K562 (cell line): ENCODE data around the gene SIX3. TPM values are rescaled to one million over a fixed set of nuclear protein-coding genes. Genes with fewer than 3 reads are reported as not detected.

Experiments used
- ATAC-seq: fragments of 200-7000 bp; cut with Tn5 transposase; 3 replicates; pipeline ENCODE4 v1.9.1; 2020; ENCODE audit warnings: moderate library complexity
- BruUV-seq: library from RNA; stranded (reverse); fragments of 400-500 nt; replicated peaks from 2 replicates; lab custom pipeline; 2021; lab: Mats Ljungman, UMichigan
- CTCF ChIA-PET: fragments of 300-600 bp; formaldehyde crosslinking; extraction: SDS; loops from one replicate; lab custom pipeline; 2021; ENCODE audit warnings: low intra/inter-chr PET ratio; lab: Yijun Ruan, JAX
- POLR2A ChIA-PET: fragments of 300-600, 350-650 bp; sonication (Branson Sonifier 250); formaldehyde crosslinking; extraction: SDS; loops from one replicate; lab custom pipeline; 2021; ENCODE audit warnings: antibody characterized with exemption, inconsistent platforms; lab: Yijun Ruan, JAX
- DNase-seq, 4 experiments: peaks; one replicate each; pipeline versions ENCODE4 v3.0.0 to v3.0.0-alpha.2; 2011 to 2018; ENCODE audit warnings: low spot score in 3 of 4, mixed read lengths in 3 of 4; ENCODE audit errors: extremely low read depth in 1 of 4
- FAIRE-seq: peaks from 2 replicates; lab custom pipeline; 2011; peaks lifted over from hg19 to GRCh38; lab: Jason Lieb, UNC
- H2AFZ ChIP-seq: 2 replicates; pipeline ENCODE4 v1.6.0; 2011; ENCODE audit warnings: low read depth, low read length, control low read depth, inconsistent platforms
- H3K27ac ChIP-seq: fragments of 200-600 bp; 3 replicates; pipeline ENCODE4 v1.8.0; 2011; ENCODE audit warnings: low read depth, mild to moderate bottlenecking, control low read depth, inconsistent platforms, low read length, moderate library complexity, mixed read lengths; ENCODE audit errors: extremely low read depth
- H3K27me3 ChIP-seq, 2 experiments: fragments of 300-600 bp in 1 of 2; 2 replicates in 1 of 2; 3 replicates in 1 of 2; pipeline versions ENCODE4 v1.6.0 to v1.8.0; 2011; ENCODE audit warnings: inconsistent platforms in 2 of 2, low read length in 2 of 2, mild to moderate bottlenecking in 1 of 2, mixed read lengths in 1 of 2, moderate library complexity in 1 of 2; ENCODE audit not compliant: control insufficient read depth in 2 of 2, insufficient read depth in 2 of 2
- H3K36me3 ChIP-seq: fragments of 300-600 bp; 3 replicates; pipeline ENCODE4 v1.8.0; 2011; ENCODE audit warnings: mild to moderate bottlenecking, low read length, inconsistent platforms; ENCODE audit not compliant: control insufficient read depth, insufficient read depth
- H3K4me1 ChIP-seq, 2 experiments: fragments of 200-600 bp in 1 of 2; replicated peaks in 1 of 2; 2 replicates in 1 of 2; 3 replicates in 1 of 2; pipeline versions ENCODE4 v1.5.1 to v1.8.0; 2011; ENCODE audit warnings: inconsistent platforms in 2 of 2, low read length in 2 of 2, mild to moderate bottlenecking in 1 of 2, mixed read lengths in 1 of 2, moderate library complexity in 1 of 2; ENCODE audit not compliant: control insufficient read depth in 2 of 2, insufficient read depth in 2 of 2
- H3K4me2 ChIP-seq: 2 replicates; pipeline ENCODE4 v1.6.1; 2011; ENCODE audit warnings: low read length, control low read depth, inconsistent platforms, mixed read lengths; ENCODE audit not compliant: insufficient read depth
- H3K4me3 ChIP-seq: fragments of 200-600 bp; sonication (generic), shearing (Covaris generic); 2 replicates; pipeline ENCODE4 v1.5.1; 2016; ENCODE audit warnings: control low read depth, inconsistent platforms
- H3K79me2 ChIP-seq: fragments of 200-600 bp; 3 replicates; pipeline ENCODE4 v1.8.0; 2011; ENCODE audit warnings: low read length, inconsistent platforms; ENCODE audit not compliant: control insufficient read depth, insufficient read depth
- H3K9ac ChIP-seq, 2 experiments: 2 replicates each; pipeline versions ENCODE4 v1.6.0 to v1.6.1; 2011; ENCODE audit warnings: low read depth in 2 of 2, low read length in 2 of 2, control low read depth in 1 of 2, inconsistent platforms in 1 of 2, mild to moderate bottlenecking in 1 of 2, mixed read lengths in 1 of 2; ENCODE audit not compliant: insufficient read depth in 1 of 2
- H3K9me1 ChIP-seq: one replicate; pipeline ENCODE4 v1.6.0; 2011; ENCODE audit warnings: inconsistent platforms, mild to moderate bottlenecking, low read length, moderate library complexity; ENCODE audit not compliant: control insufficient read depth, insufficient read depth
- H3K9me3 ChIP-seq: replicated peaks from 2 replicates; pipeline ENCODE4 v1.5.1; 2011; ENCODE audit warnings: low read depth, low read length, inconsistent platforms; ENCODE audit not compliant: control insufficient read depth, insufficient read depth
- H4K20me1 ChIP-seq: replicated peaks from 2 replicates; pipeline ENCODE4 v1.6.1; 2011; ENCODE audit warnings: low read length, inconsistent platforms, mixed read lengths; ENCODE audit not compliant: control insufficient read depth, insufficient read depth
- CBX8 ChIP-seq: fragments of 200-600 bp; sonication (generic); IDR thresholded peaks from 2 replicates; pipeline ENCODE4 v1.6.1; 2012; ENCODE audit warnings: borderline replicate concordance, mixed run types, low read depth, mild to moderate bottlenecking, moderate library complexity, mixed read lengths, low read length, control low read depth, inconsistent platforms; ENCODE audit not compliant: poor library complexity, severe bottlenecking; ENCODE audit errors: extremely low read depth
- HCFC1 ChIP-seq: IDR thresholded peaks from 2 replicates; pipeline ENCODE4 v1.6.1; 2012; ENCODE audit warnings: low read depth, low read length, improper control_type of control experiment
- HNRNPLL ChIP-seq: fragments of 200-400 bp; formaldehyde crosslinking; IDR thresholded peaks from 2 replicates; pipeline ENCODE4 v1.6.1; 2017; ENCODE audit warnings: low read length, low read depth, mild to moderate bottlenecking; ENCODE audit not compliant: poor library complexity, severe bottlenecking
- MYBL2 ChIP-seq, 2 experiments: fragments of 450-650 bp in 1 of 2; sonication (generic) in 1 of 2; formaldehyde crosslinking in 1 of 2; IDR thresholded peaks; 2 replicates each; pipeline versions ENCODE4 v1.6.1 to v1.8.1; 2017 to 2022; ENCODE audit warnings: borderline replicate concordance in 1 of 2, inconsistent platforms in 1 of 2, low read depth in 1 of 2, mild to moderate bottlenecking in 1 of 2, missing genetic modification reagents in 1 of 2, moderate library complexity in 1 of 2
- NCOA2 ChIP-seq, 2 experiments: fragments of 450-650 bp; IDR thresholded peaks; 2 replicates each; pipeline ENCODE4 v1.6.1; 2018; ENCODE audit warnings: mild to moderate bottlenecking in 2 of 2, moderate library complexity in 1 of 2; ENCODE audit not compliant: partially characterized antibody in 2 of 2
- SOX6 ChIP-seq: fragments of 450-650 bp; IDR thresholded peaks from 2 replicates; pipeline ENCODE4 v1.6.1; 2014; ENCODE audit warnings: mild to moderate bottlenecking
- SP2 ChIP-seq: IDR thresholded peaks from 2 replicates; pipeline ENCODE4 v1.6.1; 2011; ENCODE audit warnings: mild to moderate bottlenecking, low read depth, low read length, moderate library complexity; ENCODE audit not compliant: poor library complexity, severe bottlenecking; ENCODE audit errors: extremely low read depth
- WGBS: fragments of 100-300 bp; shearing (Covaris generic); methylation state at CpG from one replicate; pipeline ENCODE4 v1.1.6; 2016; ENCODE audit warnings: low coverage, mixed read lengths; ENCODE audit not compliant: insufficient coverage; ENCODE audit errors: missing lambda C conversion rate; 5-methylcytosine and 5-hydroxymethylcytosine counted together
- in situ Hi-C: fragments of 300-500 bp; cut with MboI; formaldehyde crosslinking; loops from 4 replicates; pipeline ENCODE4 v1.15.0; 2018; ENCODE audit warnings: inconsistent platforms, mixed read lengths
- intact Hi-C: fragments of 100-400 bp; cut with micrococcal nuclease; formaldehyde crosslinking; loops from 2 replicates; pipeline ENCODE4 v1.14.2; 2022
- polyA plus RNA-seq, 8 experiments: library from polyadenylated mRNA; depleted of rRNA in 4 of 8; stranded (reverse) in 5 of 8; unstranded in 3 of 8; fragments of >200 nt; fragmentation: Nextera tagmentation in 2 of 8; fragmentation: Illumina TruSeq in 1 of 8; extraction: Ambion mirVana in 2 of 8; extraction: Trizol in 1 of 8; gene quantifications; 2 replicates each; pipeline versions ENCODE4 v1.2.1 to v1.2.3, GENCODE V29; 2011 to 2014; ENCODE audit warnings: inconsistent platforms in 1 of 8, missing spikeins in 1 of 8
- total RNA-seq, 7 experiments: library from RNA; depleted of rRNA in 6 of 7; stranded (reverse); fragments of >200 nt in 6 of 7; fragmentation: Illumina TruSeq in 2 of 7; extraction: Trizol in 2 of 7; gene quantifications; 2 replicates each; pipeline versions ENCODE4 v1.2.1 to v1.2.3, GENCODE V29; 2011 to 2021; ENCODE audit warnings: low replicate concordance in 1 of 7
- TF ChIP-seq, protein P1 (sequence below), 3 experiments: IDR thresholded peaks in 2 of 3; conservative IDR thresholded peaks in 1 of 3; 2 replicates each; pipeline ENCODE4 v1.5.1; 2011 to 2012; ENCODE audit warnings: low read length in 3 of 3, mild to moderate bottlenecking in 3 of 3, control low read depth in 2 of 3, improper control_type of control experiment in 1 of 3, inconsistent platforms in 1 of 3, low read depth in 1 of 3, mixed read lengths in 1 of 3, moderate library complexity in 1 of 3; ENCODE audit not compliant: insufficient read depth in 2 of 3

The SIX3 gene
- total and polyA plus RNA-seq, 9 of the 15 experiments (the other 6 are each of a cell fraction or from before 2014, with no cell fraction given), result not detected

DNA sequence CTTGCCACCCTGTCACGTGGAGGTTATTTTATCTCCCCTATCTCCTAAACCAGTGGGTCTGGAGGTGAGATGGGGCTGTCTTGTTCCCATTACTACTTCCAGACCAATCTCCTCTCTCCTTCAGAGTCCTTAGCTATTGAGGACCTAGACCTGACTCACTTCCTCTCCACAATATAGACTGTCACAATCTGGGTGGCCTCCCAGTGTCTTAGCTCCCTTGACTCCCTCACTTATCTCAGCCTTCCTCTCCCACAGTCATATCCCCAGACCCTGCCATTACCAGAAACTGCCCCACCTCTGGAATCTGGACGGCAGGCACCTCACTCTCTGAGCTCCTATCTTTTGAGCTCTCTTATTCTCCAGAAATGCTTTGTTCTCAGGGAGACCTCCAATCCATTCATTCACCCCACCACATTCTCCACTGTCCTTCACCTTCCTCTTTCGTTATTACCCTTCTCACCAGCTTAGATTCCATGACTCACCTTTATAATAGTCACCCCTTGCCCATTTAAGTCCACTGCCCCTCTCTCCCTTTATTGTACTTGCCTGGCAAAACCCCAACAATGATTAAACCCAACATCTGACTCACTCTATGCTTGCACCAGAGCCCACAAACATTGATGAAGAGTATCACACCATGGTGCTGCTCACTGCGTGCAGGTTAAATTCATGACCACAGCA, 23.3 kb upstream of the SIX3 start (continued):
- TF ChIP-seq MYBL2 (IDR thresholded peaks at IDR 0.05; ENCODE audit: low read depth), result no peak
- no peak for TF ChIP-seq MYBL2 (CRISPR knock-in tag; IDR thresholded peaks at IDR 0.05; ENCODE audit: borderline replicate concordance)
- TF ChIP-seq NCOA2 (IDR thresholded peaks at IDR 0.05; ENCODE audit: partially characterized antibody in 2 of 2), result no peak
- no peak for TF ChIP-seq HCFC1
- TF ChIP-seq HNRNPLL, result no peak
- no peak for TF ChIP-seq SP2
- TF ChIP-seq CBX8, result no peak

DNA sequence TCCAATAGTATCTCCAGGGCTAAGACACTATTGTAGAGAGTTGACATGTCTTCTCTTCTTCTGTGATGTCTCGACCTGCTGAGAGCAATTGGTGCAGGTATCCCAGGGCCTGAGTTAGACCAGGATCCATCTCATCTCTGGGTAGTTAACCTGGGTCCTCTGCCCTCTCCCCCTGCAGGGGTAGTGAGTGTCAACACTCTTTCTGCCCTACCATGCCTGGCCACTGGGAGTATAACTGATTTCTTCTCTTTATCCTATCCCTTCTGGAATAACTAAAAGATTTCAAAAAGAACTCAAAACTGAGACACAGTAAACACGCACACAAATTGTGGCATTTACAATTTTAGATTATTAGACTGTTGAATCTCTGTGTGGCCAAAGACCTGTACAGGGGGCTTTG, 20.8 kb upstream of the SIX3 start:
- ATAC-seq (no peak), DNase-seq (no peak), FAIRE-seq (no peak)
- Histone ChIP-seq H3K27ac (no peak overlapping the region), H3K4me3 (no peak overlapping the region), H3K27me3 (peaks cover 5 to 26% of the 10 kb centered on the region in 2 experiments; a peak in 4 of 5 replicates), H3K9ac (no peak overlapping the region)
- ChIA-PET CTCF (no interaction called here), POLR2A (interaction anchor here (0.7 kb wide), 1 partner anchor 65 kb away, joined by 3 read pairs; no protein-coding TSS in a partner anchor)
- in situ Hi-C loops, result no loop called here
- TF ChIP-seq, protein P1, sequence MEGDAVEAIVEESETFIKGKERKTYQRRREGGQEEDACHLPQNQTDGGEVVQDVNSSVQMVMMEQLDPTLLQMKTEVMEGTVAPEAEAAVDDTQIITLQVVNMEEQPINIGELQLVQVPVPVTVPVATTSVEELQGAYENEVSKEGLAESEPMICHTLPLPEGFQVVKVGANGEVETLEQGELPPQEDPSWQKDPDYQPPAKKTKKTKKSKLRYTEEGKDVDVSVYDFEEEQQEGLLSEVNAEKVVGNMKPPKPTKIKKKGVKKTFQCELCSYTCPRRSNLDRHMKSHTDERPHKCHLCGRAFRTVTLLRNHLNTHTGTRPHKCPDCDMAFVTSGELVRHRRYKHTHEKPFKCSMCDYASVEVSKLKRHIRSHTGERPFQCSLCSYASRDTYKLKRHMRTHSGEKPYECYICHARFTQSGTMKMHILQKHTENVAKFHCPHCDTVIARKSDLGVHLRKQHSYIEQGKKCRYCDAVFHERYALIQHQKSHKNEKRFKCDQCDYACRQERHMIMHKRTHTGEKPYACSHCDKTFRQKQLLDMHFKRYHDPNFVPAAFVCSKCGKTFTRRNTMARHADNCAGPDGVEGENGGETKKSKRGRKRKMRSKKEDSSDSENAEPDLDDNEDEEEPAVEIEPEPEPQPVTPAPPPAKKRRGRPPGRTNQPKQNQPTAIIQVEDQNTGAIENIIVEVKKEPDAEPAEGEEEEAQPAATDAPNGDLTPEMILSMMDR (IDR thresholded peaks at IDR 0.05 in 2 of 3, conservative IDR thresholded peaks at IDR 0.05 in 1 of 3; ENCODE audit: insufficient read depth in 2 of 3, low read depth in 1 of 3, low read length in 3 of 3), result 0 out of 6 replicates have a peak, but pooled peaks of 1 of the 3 experiments have one; percentile 8
- no peak for TF ChIP-seq SOX6
- TF ChIP-seq, all 486 proteins: peak for 1
- H3K36me3 ChIP-seq, result no peaks in the 10 kb centered on the region
- WGBS, result 0% methylated on average over 2 of the region's 2 CpGs
- intact Hi-C loops, result no loop called here
- H3K4me2 ChIP-seq, result no peak overlapping the region
- BruUV-seq, result no TSS peak
- no peaks in the 10 kb centered on the region for H3K79me2 ChIP-seq
- H3K9me1 ChIP-seq, result no peaks in the 10 kb centered on the region
- H3K4me1 ChIP-seq, result no peaks in the 10 kb centered on the region
- H4K20me1 ChIP-seq, result no peaks in the 10 kb centered on the region
- no peaks in the 10 kb centered on the region for H3K9me3 ChIP-seq
- no peak overlapping the region for H2AFZ ChIP-seq
